H1 (cell line): ENCODE measurements around the gene DNMT1. TPM values are rescaled to one million over a fixed set of nuclear protein-coding genes. Genes with fewer than 3 reads are reported as not detected.

ENCODE experiments used
- CTCF ChIA-PET: fragments of 300-600 bp; sonication (Branson Sonifier 250); formaldehyde crosslinking; loops from one replicate; lab custom pipeline; 2021; ENCODE audit not compliant: partially characterized antibody; lab: Charles Lee
- POLR2A ChIA-PET: fragments of 300-600 bp; sonication (Branson Sonifier 250); formaldehyde crosslinking; loops from one replicate; lab custom pipeline; 2021; ENCODE audit warnings: inconsistent platforms; ENCODE audit not compliant: partially characterized antibody; lab: Charles Lee
- DNase-seq, 2 experiments: peaks; one replicate each; pipeline versions ENCODE4 v3.0.0 to v3.0.0-alpha.2; 2010 to 2022; ENCODE audit warnings: low spot score in 2 of 2, low read depth in 1 of 2, mixed read lengths in 1 of 2
- FAIRE-seq: peaks from 2 replicates; lab custom pipeline; 2011; peaks lifted over from hg19 to GRCh38; lab: Jason Lieb, UNC
- H2AFZ ChIP-seq: 2 replicates; pipeline ENCODE4 v1.8.1; 2012; ENCODE audit warnings: low read length, inconsistent platforms
- H2AK5ac ChIP-seq: 2 replicates; pipeline ENCODE4 v1.6.1; 2013; ENCODE audit warnings: low read depth, low read length
- H2BK120ac ChIP-seq: replicated peaks from 2 replicates; pipeline ENCODE3; 2013; ENCODE audit warnings: low read depth, low read length, inconsistent platforms
- H2BK12ac ChIP-seq: 2 replicates; pipeline ENCODE4 v1.6.1; 2013; ENCODE audit warnings: low read depth, low read length
- H2BK15ac ChIP-seq: 2 replicates; pipeline ENCODE4 v1.6.1; 2013; ENCODE audit warnings: low read length
- H2BK20ac ChIP-seq: 2 replicates; pipeline ENCODE4 v1.6.1; 2013; ENCODE audit warnings: low read length
- H2BK5ac ChIP-seq: 2 replicates; pipeline ENCODE4 v1.6.1; 2013; ENCODE audit warnings: low read depth, low read length
- H3K14ac ChIP-seq: 2 replicates; pipeline ENCODE4 v1.6.1; 2013; ENCODE audit warnings: inconsistent platforms; ENCODE audit not compliant: insufficient read length
- H3K18ac ChIP-seq: 2 replicates; pipeline ENCODE4 v1.6.1; 2013; ENCODE audit warnings: low read length; ENCODE audit errors: extremely low read depth
- H3K23ac ChIP-seq: 2 replicates; pipeline ENCODE4 v1.6.1; 2013; ENCODE audit warnings: inconsistent platforms; ENCODE audit not compliant: insufficient read length
- H3K23me2 ChIP-seq: 2 replicates; pipeline ENCODE4 v1.6.1; 2013; ENCODE audit warnings: low read depth, low read length
- H3K27ac ChIP-seq: 2 replicates; pipeline ENCODE4 v1.6.1; 2011; ENCODE audit warnings: low read depth, low read length, inconsistent platforms
- H3K27me3 ChIP-seq, 4 experiments: replicated peaks in 1 of 4; 1 replicate in 1 of 4; 2 replicates in 3 of 4; pipeline versions ENCODE4 v1.6.1 to v1.8.1; 2011 to 2013; ENCODE audit warnings: low read length in 3 of 4, mild to moderate bottlenecking in 3 of 4, inconsistent platforms in 2 of 4, mixed read lengths in 2 of 4, moderate library complexity in 1 of 4; ENCODE audit not compliant: control insufficient read depth in 3 of 4, insufficient read depth in 3 of 4; ENCODE audit errors: extremely low read depth in 1 of 4
- H3K36me3 ChIP-seq, 4 experiments: 2 replicates each; pipeline versions ENCODE4 v1.6.1 to v1.8.1; 2011 to 2013; ENCODE audit warnings: mild to moderate bottlenecking in 4 of 4, low read length in 3 of 4, moderate library complexity in 2 of 4, control low read depth in 1 of 4, inconsistent platforms in 1 of 4; ENCODE audit not compliant: insufficient read depth in 4 of 4, control insufficient read depth in 2 of 4
- H3K4ac ChIP-seq: replicated peaks from 2 replicates; pipeline ENCODE3; 2013; ENCODE audit warnings: low read length, low read depth, mixed read lengths, inconsistent platforms; ENCODE audit not compliant: insufficient read length
- H3K4me1 ChIP-seq, 4 experiments: replicated peaks in 1 of 4; 1 replicate in 1 of 4; 2 replicates in 3 of 4; pipeline versions ENCODE4 v1.6.1 to v1.8.1; 2011 to 2013; ENCODE audit warnings: low read length in 3 of 4, inconsistent platforms in 2 of 4, mixed read lengths in 1 of 4; ENCODE audit not compliant: insufficient read depth in 4 of 4, control insufficient read depth in 3 of 4
- H3K4me2 ChIP-seq, 2 experiments: 2 replicates each; pipeline versions ENCODE4 v1.6.1 to v1.8.1; 2011 to 2013; ENCODE audit warnings: low read depth in 2 of 2, low read length in 2 of 2, control low read depth in 1 of 2, inconsistent platforms in 1 of 2, mild to moderate bottlenecking in 1 of 2; ENCODE audit not compliant: insufficient read depth in 1 of 2
- H3K4me3 ChIP-seq, 4 experiments: fragments of 200-600, 300-600 bp in 1 of 4; sonication (generic), shearing (Covaris generic), sonication (Bioruptor Twin) in 1 of 4; 2 replicates each; pipeline versions ENCODE4 v1.5.1 to v1.8.1; 2011 to 2016; ENCODE audit warnings: low read length in 4 of 4, low read depth in 3 of 4, control low read depth in 2 of 4, inconsistent platforms in 2 of 4, mild to moderate bottlenecking in 2 of 4, mixed read lengths in 1 of 4, moderate library complexity in 1 of 4; ENCODE audit not compliant: insufficient read depth in 2 of 4; ENCODE audit errors: extremely low read depth in 1 of 4
- H3K56ac ChIP-seq: replicated peaks from 2 replicates; pipeline ENCODE3; 2013; ENCODE audit warnings: low read depth, mild to moderate bottlenecking, mixed read lengths, low read length, inconsistent platforms; ENCODE audit not compliant: insufficient read length
- H3K79me1 ChIP-seq: 2 replicates; pipeline ENCODE4 v1.6.1; 2013; ENCODE audit warnings: low read depth, low read length, control low read depth
- H3K79me2 ChIP-seq, 2 experiments: 2 replicates each; pipeline versions ENCODE4 v1.6.1 to v1.8.1; 2012 to 2013; ENCODE audit warnings: low read length in 2 of 2, mild to moderate bottlenecking in 2 of 2, inconsistent platforms in 1 of 2; ENCODE audit not compliant: insufficient read depth in 2 of 2, control insufficient read depth in 1 of 2
- H3K9ac ChIP-seq, 4 experiments: replicated peaks in 1 of 4; 1 replicate in 1 of 4; 2 replicates in 3 of 4; pipeline versions ENCODE4 v1.6.1 to v1.8.1; 2011 to 2013; ENCODE audit warnings: low read depth in 3 of 4, low read length in 3 of 4, control low read depth in 2 of 4, mild to moderate bottlenecking in 2 of 4, moderate library complexity in 2 of 4, inconsistent platforms in 1 of 4; ENCODE audit errors: extremely low read depth in 1 of 4
- H3K9me3 ChIP-seq, 2 experiments: 2 replicates each; pipeline versions ENCODE4 v1.6.1 to v1.8.1; 2012 to 2013; ENCODE audit warnings: mild to moderate bottlenecking in 2 of 2, moderate library complexity in 2 of 2, control low read depth in 1 of 2, inconsistent platforms in 1 of 2, low read depth in 1 of 2, low read length in 1 of 2, mixed read lengths in 1 of 2; ENCODE audit not compliant: insufficient read depth in 2 of 2
- H4K20me1 ChIP-seq, 2 experiments: replicated peaks in 1 of 2; 2 replicates each; pipeline versions ENCODE3 to v1.8.1; 2011 to 2013; ENCODE audit warnings: inconsistent platforms in 2 of 2, low read length in 2 of 2, mild to moderate bottlenecking in 1 of 2; ENCODE audit not compliant: insufficient read depth in 2 of 2, control insufficient read depth in 1 of 2
- H4K5ac ChIP-seq: 2 replicates; pipeline ENCODE4 v1.6.1; 2013; ENCODE audit warnings: low read length, low read depth, mixed read lengths, inconsistent platforms; ENCODE audit not compliant: insufficient read length
- H4K8ac ChIP-seq: 2 replicates; pipeline ENCODE4 v1.8.0; 2013; ENCODE audit warnings: mild to moderate bottlenecking, moderate library complexity, low read length, inconsistent platforms; ENCODE audit not compliant: insufficient read depth; ENCODE audit errors: extremely low read depth
- H4K91ac ChIP-seq: replicated peaks from 2 replicates; pipeline ENCODE3; 2013; ENCODE audit warnings: low read length, mixed read lengths, inconsistent platforms; ENCODE audit not compliant: insufficient read length
- BACH1 ChIP-seq: IDR thresholded peaks from 2 replicates; pipeline ENCODE4 v1.6.1; 2012; ENCODE audit warnings: low read length, improper control_type of control experiment
- CTBP2 ChIP-seq: IDR thresholded peaks from 2 replicates; pipeline ENCODE4 v1.7.0; 2011; ENCODE audit warnings: borderline replicate concordance, mild to moderate bottlenecking, moderate library complexity, mixed read lengths, low read length; ENCODE audit not compliant: insufficient read depth, insufficient read length
- HDAC2 ChIP-seq, 2 experiments: fragments of 300-600 bp in 1 of 2; sonication (generic) in 1 of 2; IDR thresholded peaks; 2 replicates each; pipeline ENCODE4 v1.6.1; 2011 to 2012; ENCODE audit warnings: low read depth in 2 of 2, low read length in 2 of 2, mild to moderate bottlenecking in 2 of 2, moderate library complexity in 2 of 2, borderline replicate concordance in 1 of 2, inconsistent platforms in 1 of 2
- KDM1A ChIP-seq: fragments of 200-600, 300-600 bp; sonication (generic); IDR thresholded peaks from 2 replicates; pipeline ENCODE4 v1.7.1; 2016; ENCODE audit warnings: mild to moderate bottlenecking, low read length, borderline replicate concordance
- KDM4A ChIP-seq: IDR thresholded peaks from one replicate; pipeline ENCODE4 v1.7.1; 2012; ENCODE audit warnings: low read depth, mild to moderate bottlenecking, moderate library complexity, low read length, inconsistent platforms; ENCODE audit not compliant: severe bottlenecking
- KDM5A ChIP-seq: fragments of 200-600 bp; IDR thresholded peaks from 2 replicates; pipeline ENCODE4 v1.7.1; 2012; ENCODE audit warnings: mild to moderate bottlenecking, low read length, inconsistent platforms, mixed read lengths
- PHF8 ChIP-seq: fragments of 200-600 bp; sonication (generic); conservative IDR thresholded peaks from 2 replicates; pipeline ENCODE4 v1.7.1; 2012; ENCODE audit warnings: low read depth, mild to moderate bottlenecking, inconsistent platforms, low read length, moderate library complexity
- POU5F1 ChIP-seq: IDR thresholded peaks from 2 replicates; pipeline ENCODE4 v1.6.1; 2011; ENCODE audit warnings: low read depth, mild to moderate bottlenecking, low read length, moderate library complexity
- RAD21 ChIP-seq, 2 experiments: IDR thresholded peaks in 1 of 2; conservative IDR thresholded peaks in 1 of 2; 2 replicates each; pipeline ENCODE4 v1.6.1; 2011; ENCODE audit warnings: low read depth in 2 of 2, low read length in 2 of 2, improper control_type of control experiment in 1 of 2, inconsistent platforms in 1 of 2, mild to moderate bottlenecking in 1 of 2, moderate library complexity in 1 of 2
- RFX5 ChIP-seq: IDR thresholded peaks from 2 replicates; pipeline ENCODE4 v1.6.1; 2011; ENCODE audit warnings: low read depth, low read length, improper control_type of control experiment, borderline replicate concordance
- SAP30 ChIP-seq: fragments of 300-600 bp; sonication (generic); IDR thresholded peaks from 2 replicates; pipeline ENCODE4 v1.7.1; 2012; ENCODE audit warnings: low read length, moderate library complexity, mild to moderate bottlenecking, inconsistent platforms; ENCODE audit not compliant: insufficient read depth, insufficient replicate concordance
- TBP ChIP-seq: IDR thresholded peaks from 2 replicates; pipeline ENCODE4 v1.6.1; 2011; ENCODE audit warnings: low read depth, low read length, improper control_type of control experiment
- WGBS, 2 experiments: shearing (Covaris generic) in 1 of 2; methylation state at CpG; one replicate each; pipeline versions ENCODE4 v1.1.6 to v1.1.7; 2013 to 2015; ENCODE audit warnings: low lambda C conversion rate in 2 of 2, mixed read lengths in 2 of 2, inconsistent platforms in 1 of 2, low coverage in 1 of 2, missing lambda C conversion rate in 1 of 2; ENCODE audit not compliant: insufficient replicate concordance in 2 of 2, insufficient coverage in 1 of 2, insufficient read length in 1 of 2; ENCODE audit errors: extremely low coverage in 1 of 2, missing lambda C conversion rate in 1 of 2; 5-methylcytosine and 5-hydroxymethylcytosine counted together
- polyA plus RNA-seq, 7 experiments: library from polyadenylated mRNA; depleted of rRNA in 3 of 7; stranded (reverse) in 5 of 7; unstranded in 2 of 7; fragments of >200 nt in 5 of 7; fragments of 200-250 nt in 2 of 7; gene quantifications; 1 replicate in 5 of 7; 2 replicates in 1 of 7; 4 replicates in 1 of 7; pipeline versions ENCODE4 v1.2.1 to v1.2.3, GENCODE V29; 2011 to 2013; ENCODE audit warnings: missing spikeins in 2 of 7, mixed read lengths in 2 of 7
- total RNA-seq: library from RNA; stranded (reverse); fragmentation: NEBNext Ultra II Directional; extraction: Animal tissue kit (Norgen Biotek cat#: 25700); gene quantifications from 2 replicates; pipeline ENCODE4 v1.2.1, GENCODE V29; 2021

Gene DNMT1
- total and polyA plus RNA-seq, 2 of the 8 experiments (the other 6 are each of a cell fraction or from before 2014, with no cell fraction given) = 101 to 210 TPM

DNA sequence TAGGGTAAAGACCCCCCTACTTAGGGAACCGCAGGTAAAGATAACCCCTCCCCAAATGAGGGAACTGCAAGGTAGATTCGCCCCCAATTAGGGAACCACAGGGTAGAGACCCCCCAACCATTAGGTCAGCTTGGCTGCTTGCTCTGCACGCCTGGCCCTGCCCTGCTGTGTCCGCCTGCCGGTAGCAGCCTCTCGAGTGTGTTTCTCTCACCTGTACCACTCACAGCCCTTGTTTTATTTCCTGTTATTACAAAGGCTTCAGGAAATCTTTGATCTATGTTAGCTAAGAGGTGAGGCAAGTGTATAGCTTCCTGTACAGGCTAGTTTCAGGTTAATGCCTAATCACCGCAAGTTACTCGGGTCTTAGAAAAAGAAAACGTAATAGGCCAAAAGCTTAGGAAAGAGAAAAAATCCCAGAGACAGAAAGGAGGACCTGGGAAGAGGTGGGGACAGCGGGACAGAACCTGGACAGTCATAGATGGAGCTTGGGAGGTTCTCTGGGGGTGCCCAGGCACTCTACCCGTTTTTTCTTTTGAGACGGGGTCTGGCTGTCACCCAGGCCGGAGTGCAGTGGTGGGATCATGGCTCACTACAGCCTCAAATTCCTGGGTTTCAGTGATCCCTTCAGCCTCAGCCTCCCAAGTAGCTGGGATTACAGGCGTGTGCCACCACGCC, 51.9 kb downstream of the DNMT1 start:
- no peak overlapping the region for H2BK15ac ChIP-seq
- WGBS, 2 experiments = 85% methylated on average over 13 of the region's 15 CpGs; no CpG with 5 or more reads in 1 of the 2 experiments
- H3K79me1 ChIP-seq = no peaks in the 10 kb centered on the region
- H4K20me1 ChIP-seq = peaks cover 6 to 25% of the 10 kb centered on the region in 2 experiments
- H2BK20ac ChIP-seq = no peak overlapping the region
- no peak overlapping the region for H3K14ac ChIP-seq
- no peak overlapping the region for H4K91ac ChIP-seq
- no peak overlapping the region for H2AFZ ChIP-seq
- H2AK5ac ChIP-seq = no peak overlapping the region
- H3K56ac ChIP-seq = no peak overlapping the region
- no peak overlapping the region for H3K4me3 ChIP-seq
- H3K79me2 ChIP-seq = no peaks in the 10 kb centered on the region
- no peaks in the 10 kb centered on the region for H3K27me3 ChIP-seq
- no peak overlapping the region for H3K27ac ChIP-seq
- no peaks in the 10 kb centered on the region for H3K9me3 ChIP-seq
- H2BK5ac ChIP-seq = no peak overlapping the region
- H3K23ac ChIP-seq = no peak overlapping the region
- no peak overlapping the region for H4K5ac ChIP-seq
- no peak overlapping the region for H3K18ac ChIP-seq
- no peaks in the 10 kb centered on the region for H3K23me2 ChIP-seq
- no peak overlapping the region for H2BK120ac ChIP-seq
- H3K4me1 ChIP-seq = no peaks in the 10 kb centered on the region
- no peak overlapping the region for H3K4me2 ChIP-seq
- H2BK12ac ChIP-seq = no peak overlapping the region
- H4K8ac ChIP-seq = no peak overlapping the region
- CTCF ChIA-PET = interaction anchor here (1.2 to 1.6 kb wide), 3 partner anchors 15 to 116 kb away, joined by 3 to 4 read pairs (median 3); no protein-coding TSS in a partner anchor
- DNase-seq (no peak), FAIRE-seq (no peak)
- POLR2A ChIA-PET = interaction anchor here (0.7 to 3.3 kb wide), 7 partner anchors 12 to 306 kb away, joined by 3 to 10 read pairs (median 3); no protein-coding TSS in a partner anchor
- H3K9ac ChIP-seq = no peak overlapping the region
- no peak overlapping the region for H3K4ac ChIP-seq
- H3K36me3 ChIP-seq = peaks cover 53 to 94% (median 88%) of the 10 kb centered on the region in 4 experiments
- TF ChIP-seq TBP = no peak
- no peak for TF ChIP-seq BACH1
- TF ChIP-seq CTBP2 = no peak
- TF ChIP-seq RAD21 (IDR thresholded peaks at IDR 0.05 in 1 of 2, conservative IDR thresholded peaks at IDR 0.05 in 1 of 2; ENCODE audit: low read depth in 2 of 2, low read length in 2 of 2) = no peak
- no peak for TF ChIP-seq KDM5A
- TF ChIP-seq KDM1A = no peak
- TF ChIP-seq KDM4A = no peak
- TF ChIP-seq PHF8 = no peak
- TF ChIP-seq HDAC2 (IDR thresholded peaks at IDR 0.05; ENCODE audit: borderline replicate concordance in 1 of 2, low read depth in 2 of 2, low read length in 2 of 2) = no peak
- no peak for TF ChIP-seq SAP30
- no peak for TF ChIP-seq RFX5
- TF ChIP-seq POU5F1 = no peak
